ENCODE measurements around the gene NPTX2. TPM values are rescaled to one million over a fixed set of nuclear protein-coding genes. Genes with fewer than 3 reads are reported as not detected.

The NPTX2 gene
- total and polyA plus RNA-seq, 2 of the 8 experiments (the other 6 are each of a cell fraction or from before 2014, with no cell fraction given), result 18.4 to 19.2 TPM

- no peak overlapping the region for H4K5ac ChIP-seq (ENCODE audit: insufficient read length, low read depth, low read length)
- ChIA-PET POLR2A (ENCODE audit: partially characterized antibody) (no interaction called here), CTCF (ENCODE audit: partially characterized antibody) (interaction anchor here (1.0 kb wide), 1 partner anchor 272 kb away, joined by 3 read pairs; no protein-coding TSS in a partner anchor)
- H3K79me2 ChIP-seq (ENCODE audit: control insufficient read depth in 1 of 2, insufficient read depth in 2 of 2, low read length in 2 of 2), result no peaks in the 10 kb centered on the region
- H3K4me2 ChIP-seq (ENCODE audit: insufficient read depth in 1 of 2, low read depth in 2 of 2, low read length in 2 of 2), result no peak overlapping the region
- no peak overlapping the region for H4K91ac ChIP-seq (replicated peaks; ENCODE audit: insufficient read length, low read length)
- WGBS, 2 experiments (ENCODE audit: extremely low coverage in 1 of 2, insufficient coverage in 1 of 2, insufficient read length in 1 of 2, insufficient replicate concordance in 2 of 2, low coverage in 1 of 2, low lambda C conversion rate in 2 of 2, missing lambda C conversion rate in 1 of 2), result 82% methylated on average over 19 of the region's 22 CpGs; no CpG with 5 or more reads in 1 of the 2 experiments
- H2BK20ac ChIP-seq (ENCODE audit: low read length), result 0 out of 2 replicates have a peak overlapping the region, but pooled peaks have one; percentile 61
- peaks cover 3 to 4% of the 10 kb centered on the region in 2 experiments; a peak in 1 of 4 replicates for H3K9me3 ChIP-seq (ENCODE audit: insufficient read depth in 2 of 2, low read depth in 1 of 2, low read length in 1 of 2)
- H2AFZ ChIP-seq (ENCODE audit: low read length), result peak overlapping the region; percentile 49
- no peak for FAIRE-seq
- no peak overlapping the region for H3K4ac ChIP-seq (replicated peaks; ENCODE audit: insufficient read length, low read depth, low read length)
- H4K8ac ChIP-seq (ENCODE audit: extremely low read depth, insufficient read depth, low read length), result peak overlapping the region; percentile 11; the same call in 1 of the 2 replicates
- H2BK15ac ChIP-seq (ENCODE audit: low read length), result no peak overlapping the region
- H3K23me2 ChIP-seq (ENCODE audit: low read depth, low read length), result no peaks in the 10 kb centered on the region; the same call in 1 of the 2 replicates
- H3K79me1 ChIP-seq (ENCODE audit: low read depth, low read length), result no peaks in the 10 kb centered on the region
- no peak overlapping the region for H3K23ac ChIP-seq (ENCODE audit: insufficient read length)
- no peak overlapping the region for H3K18ac ChIP-seq (ENCODE audit: extremely low read depth, low read length)
- no peak overlapping the region for H3K4me3 ChIP-seq (ENCODE audit: extremely low read depth in 1 of 4, insufficient read depth in 2 of 4, low read depth in 3 of 4, low read length in 4 of 4)
- no peaks in the 10 kb centered on the region for H4K20me1 ChIP-seq (replicated peaks in 1 of 2; ENCODE audit: control insufficient read depth in 1 of 2, insufficient read depth in 2 of 2, low read length in 2 of 2)
- H3K14ac ChIP-seq (ENCODE audit: insufficient read length), result no peak overlapping the region
- no peak for DNase-seq (ENCODE audit: low read depth in 1 of 2, low spot score in 2 of 2)
- H3K27me3 ChIP-seq (replicated peaks in 1 of 4; ENCODE audit: control insufficient read depth in 3 of 4, extremely low read depth in 1 of 4, insufficient read depth in 3 of 4, low read length in 3 of 4), result no peaks in the 10 kb centered on the region
- H2BK12ac ChIP-seq (ENCODE audit: low read depth, low read length), result 0 out of 2 replicates have a peak overlapping the region, but pooled peaks have one; percentile 17
- no peak overlapping the region for H2AK5ac ChIP-seq (ENCODE audit: low read depth, low read length)
- H3K36me3 ChIP-seq (ENCODE audit: control insufficient read depth in 2 of 4, insufficient read depth in 4 of 4, low read length in 3 of 4), result no peaks in the 10 kb centered on the region
- H2BK120ac ChIP-seq (replicated peaks; ENCODE audit: low read depth, low read length), result no peak overlapping the region
- H3K9ac ChIP-seq (replicated peaks in 1 of 4; ENCODE audit: extremely low read depth in 1 of 4, low read depth in 3 of 4, low read length in 3 of 4), result no peak overlapping the region
- H3K27ac ChIP-seq (ENCODE audit: low read depth, low read length), result no peak overlapping the region
- H3K4me1 ChIP-seq (replicated peaks in 1 of 4; ENCODE audit: control insufficient read depth in 3 of 4, insufficient read depth in 4 of 4, low read length in 3 of 4), result peaks cover 0 to 5% (median 0%) of the 10 kb centered on the region in 4 experiments; a peak in 3 of 7 replicates
- no peak overlapping the region for H2BK5ac ChIP-seq (ENCODE audit: low read depth, low read length)
- H3K56ac ChIP-seq (replicated peaks; ENCODE audit: insufficient read length, low read depth, low read length), result no peak overlapping the region
- TF ChIP-seq TAF7 (optimal IDR thresholded peaks at IDR 0.05; ENCODE audit: borderline replicate concordance, low read depth, low read length) (no peak), TEAD4 (IDR thresholded peaks at IDR 0.05; ENCODE audit: low read depth, low read length) (no peak), CREB1 (IDR thresholded peaks at IDR 0.05) (no peak), MAFK (IDR thresholded peaks at IDR 0.05; ENCODE audit: low read depth, low read length) (no peak), RBBP5 (IDR thresholded peaks at IDR 0.05; ENCODE audit: borderline replicate concordance, low read depth, low read length) (no peak), POLR2A (IDR thresholded peaks at IDR 0.05; ENCODE audit: control extremely low read depth in 1 of 2, low read depth in 2 of 2, low read length in 2 of 2) (no peak), ASH2L (IDR thresholded peaks at IDR 0.05; ENCODE audit: low read length) (no peak), NANOG (IDR thresholded peaks at IDR 0.05; ENCODE audit: insufficient read depth, low read depth, low read length, poor library complexity, severe bottlenecking) (no peak), HDAC6 (IDR thresholded peaks at IDR 0.05; ENCODE audit: low read depth, low read length) (no peak), RNF2 (IDR thresholded peaks at IDR 0.05; ENCODE audit: borderline replicate concordance, low read depth, low read length, missing control alignments, poor library complexity, severe bottlenecking) (no peak), TCF12 (IDR thresholded peaks at IDR 0.05; ENCODE audit: low read depth, low read length) (no peak), EP300 (IDR thresholded peaks at IDR 0.05; ENCODE audit: borderline replicate concordance in 1 of 2, low read depth in 2 of 2, low read length in 2 of 2) (no peak), CHD2 (IDR thresholded peaks at IDR 0.05; ENCODE audit: low read length) (no peak), SIX5 (IDR thresholded peaks at IDR 0.05; ENCODE audit: low read depth, low read length) (no peak)
These were observed 47.3 kb upstream of the NPTX2 start for GRCh38 chr7:98569691-98570337.
